ENCODE measurements around the gene PEX16.

Gene PEX16

DNA sequence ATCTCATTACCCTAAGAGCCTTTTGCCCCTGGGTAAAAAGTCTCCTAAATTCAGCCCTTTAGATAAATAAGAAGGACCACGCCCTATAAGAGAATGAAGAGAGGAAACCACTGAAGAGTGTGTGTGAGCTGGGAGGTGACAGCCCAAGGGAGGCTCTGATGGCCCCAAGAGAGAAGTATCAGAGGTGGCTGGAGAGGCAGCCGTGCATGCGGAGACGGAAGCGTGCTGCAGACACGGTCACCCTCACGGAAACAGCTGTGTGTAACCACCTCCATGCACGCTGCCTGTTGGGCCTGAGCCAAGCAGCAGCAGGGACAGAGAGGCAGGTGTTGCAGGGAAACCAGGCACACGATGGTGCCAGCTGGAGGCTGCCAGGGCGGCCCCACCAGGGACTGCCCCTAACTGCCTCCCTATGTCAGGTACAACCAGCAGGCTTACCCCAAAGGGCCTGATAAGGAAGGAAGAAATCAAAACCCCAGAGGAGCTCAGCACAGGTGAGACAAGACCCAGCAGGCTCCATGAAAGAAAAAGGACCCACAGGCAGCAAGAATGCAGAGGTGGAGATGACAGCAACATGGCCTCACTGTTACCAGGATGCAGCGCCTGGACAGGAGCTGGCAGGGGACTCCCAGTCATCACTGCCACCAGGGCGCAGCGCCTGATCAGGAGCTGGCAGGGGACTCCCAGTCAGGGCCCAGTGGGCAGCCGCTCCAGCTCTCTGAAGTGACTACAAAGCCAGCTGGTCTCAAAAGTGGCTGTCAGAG lies 12.5 kb upstream of the PEX16 start:
- 0 out of 2 replicates have a peak, but pooled peaks have one; percentile 19 for TF ChIP-seq MYC (IDR thresholded peaks at IDR 0.05; ENCODE audit: low read depth, low read length)
- TF ChIP-seq, protein P1, sequence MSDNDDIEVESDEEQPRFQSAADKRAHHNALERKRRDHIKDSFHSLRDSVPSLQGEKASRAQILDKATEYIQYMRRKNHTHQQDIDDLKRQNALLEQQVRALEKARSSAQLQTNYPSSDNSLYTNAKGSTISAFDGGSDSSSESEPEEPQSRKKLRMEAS (IDR thresholded peaks at IDR 0.05; ENCODE audit: low read depth, low read length): peak; percentile 85
- TF ChIP-seq, protein P2, sequence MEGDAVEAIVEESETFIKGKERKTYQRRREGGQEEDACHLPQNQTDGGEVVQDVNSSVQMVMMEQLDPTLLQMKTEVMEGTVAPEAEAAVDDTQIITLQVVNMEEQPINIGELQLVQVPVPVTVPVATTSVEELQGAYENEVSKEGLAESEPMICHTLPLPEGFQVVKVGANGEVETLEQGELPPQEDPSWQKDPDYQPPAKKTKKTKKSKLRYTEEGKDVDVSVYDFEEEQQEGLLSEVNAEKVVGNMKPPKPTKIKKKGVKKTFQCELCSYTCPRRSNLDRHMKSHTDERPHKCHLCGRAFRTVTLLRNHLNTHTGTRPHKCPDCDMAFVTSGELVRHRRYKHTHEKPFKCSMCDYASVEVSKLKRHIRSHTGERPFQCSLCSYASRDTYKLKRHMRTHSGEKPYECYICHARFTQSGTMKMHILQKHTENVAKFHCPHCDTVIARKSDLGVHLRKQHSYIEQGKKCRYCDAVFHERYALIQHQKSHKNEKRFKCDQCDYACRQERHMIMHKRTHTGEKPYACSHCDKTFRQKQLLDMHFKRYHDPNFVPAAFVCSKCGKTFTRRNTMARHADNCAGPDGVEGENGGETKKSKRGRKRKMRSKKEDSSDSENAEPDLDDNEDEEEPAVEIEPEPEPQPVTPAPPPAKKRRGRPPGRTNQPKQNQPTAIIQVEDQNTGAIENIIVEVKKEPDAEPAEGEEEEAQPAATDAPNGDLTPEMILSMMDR (IDR thresholded peaks at IDR 0.05; ENCODE audit: low read depth, low read length): no peak
- peak; percentile 74 for DNase-seq (ENCODE audit: low read depth)
- H3K4me3 ChIP-seq (ENCODE audit: low read depth, low read length): no peak overlapping the region

DNA sequence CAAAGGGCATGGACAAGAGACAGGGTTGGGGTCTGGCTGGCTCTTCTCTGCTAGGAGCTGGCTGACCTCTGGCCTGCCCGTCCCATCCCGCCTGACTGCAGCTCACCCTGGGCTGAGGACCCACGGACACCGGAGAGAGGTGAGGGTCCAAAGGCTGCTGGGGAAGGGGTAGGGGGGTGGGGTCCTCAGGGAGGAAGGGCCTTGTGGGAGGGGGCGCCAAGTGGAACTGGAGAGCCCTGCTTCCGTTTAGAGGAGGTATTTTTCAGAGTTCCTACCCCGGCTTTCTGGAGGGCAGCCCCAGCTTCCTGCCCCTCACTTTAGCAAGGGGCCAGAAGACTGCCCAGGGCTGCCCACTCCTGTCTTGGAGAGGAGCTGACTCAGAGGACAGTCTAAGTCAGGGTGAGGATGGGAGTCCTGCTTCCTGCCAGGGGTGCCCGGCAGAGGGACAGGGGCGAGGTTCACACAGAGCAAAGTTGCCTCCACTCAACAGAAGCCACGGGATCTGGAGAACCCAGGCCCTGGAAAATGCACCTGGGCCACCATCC lies 11.9 kb upstream of the PEX16 start:
- TF ChIP-seq, protein P2 (IDR thresholded peaks at IDR 0.05; ENCODE audit: low read depth, low read length): no peak
- TF ChIP-seq, protein P1 (IDR thresholded peaks at IDR 0.05; ENCODE audit: low read depth, low read length): no peak
- TF ChIP-seq MYC (IDR thresholded peaks at IDR 0.05; ENCODE audit: low read depth, low read length): no peak
- TF ChIP-seq POLR2A (IDR thresholded peaks at IDR 0.05; ENCODE audit: extremely low read depth, insufficient read length): no peak
- DNase-seq (ENCODE audit: low read depth): peak; percentile 28
- H3K4me3 ChIP-seq (ENCODE audit: low read depth, low read length): no peak overlapping the region

DNA sequence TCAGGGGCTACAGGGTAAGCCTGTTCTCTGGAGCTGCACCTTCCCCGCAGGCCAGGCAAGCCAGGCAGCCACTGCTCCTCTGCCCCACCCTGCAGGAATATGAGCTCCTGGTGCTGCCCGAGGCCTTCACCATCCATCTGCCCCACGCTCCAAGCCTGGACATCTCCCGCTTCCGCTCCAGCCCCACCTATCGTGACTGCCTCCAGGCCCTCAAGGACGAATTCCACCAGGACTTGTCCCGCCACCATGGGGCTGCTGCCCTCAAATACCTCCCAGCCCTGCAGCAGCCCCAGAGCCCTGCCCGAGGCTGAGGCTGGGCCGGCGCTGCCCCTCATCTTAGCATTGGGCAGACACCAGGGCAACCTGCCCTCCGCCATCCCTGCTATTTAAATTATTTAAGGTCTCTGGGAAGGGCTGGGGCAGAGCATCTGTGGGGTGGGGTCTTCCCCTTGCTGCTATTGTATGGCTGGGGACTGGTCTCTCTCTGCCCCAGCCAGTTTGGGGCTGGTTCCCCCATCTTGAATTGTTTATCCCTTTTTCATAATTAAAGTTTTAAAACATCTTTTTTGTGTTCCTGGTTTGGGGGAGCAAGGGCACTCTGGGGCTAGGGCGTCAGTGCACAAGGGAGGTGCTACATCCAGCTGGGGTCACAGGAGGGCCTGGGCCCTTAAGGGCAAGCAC lies 11.0 kb upstream of the PEX16 start:
- no peak overlapping the region for H3K4me3 ChIP-seq (ENCODE audit: low read depth, low read length)
- TF ChIP-seq, protein P1 (IDR thresholded peaks at IDR 0.05; ENCODE audit: low read depth, low read length): no peak
- TF ChIP-seq, protein P2 (IDR thresholded peaks at IDR 0.05; ENCODE audit: low read depth, low read length): no peak
- TF ChIP-seq POLR2A (IDR thresholded peaks at IDR 0.05; ENCODE audit: extremely low read depth, insufficient read length): no peak
- TF ChIP-seq MYC (IDR thresholded peaks at IDR 0.05; ENCODE audit: low read depth, low read length): no peak
- no peak for DNase-seq (ENCODE audit: low read depth)

DNA sequence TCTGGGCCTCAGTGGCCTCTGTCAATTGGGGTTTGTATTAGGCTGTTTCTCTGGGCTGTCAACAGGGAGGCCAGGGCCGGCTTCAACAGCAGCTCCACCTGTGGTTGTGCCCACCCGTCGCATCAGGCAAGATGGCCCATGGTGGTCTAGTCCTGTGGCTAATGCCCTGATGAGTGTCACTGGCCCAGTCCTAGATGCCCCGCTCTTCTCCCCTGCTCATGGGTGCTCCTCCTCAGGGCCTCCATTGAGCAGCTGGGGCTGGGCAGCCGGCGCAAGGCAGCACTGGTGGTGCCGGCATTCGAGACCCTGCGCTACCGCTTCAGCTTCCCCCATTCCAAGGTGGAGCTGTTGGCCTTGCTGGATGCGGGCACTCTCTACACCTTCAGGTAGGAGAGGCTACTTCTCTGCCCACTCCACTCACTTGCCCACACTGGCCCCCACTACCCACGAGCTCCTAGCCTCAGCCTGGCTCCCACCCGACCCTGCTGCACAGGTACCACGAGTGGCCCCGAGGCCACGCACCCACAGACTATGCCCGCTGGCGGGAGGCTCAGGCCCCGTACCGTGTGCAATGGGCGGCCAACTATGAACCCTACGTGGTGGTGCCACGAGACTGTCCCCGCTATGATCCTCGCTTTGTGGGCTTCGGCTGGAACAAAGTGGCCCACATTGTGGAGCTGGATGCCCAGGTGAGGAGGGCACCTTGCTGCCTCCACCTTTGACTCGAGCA lies 10.2 kb upstream of the PEX16 start:
- no peak overlapping the region for H3K4me3 ChIP-seq (ENCODE audit: low read depth, low read length)
- no peak for DNase-seq (ENCODE audit: low read depth)
- TF ChIP-seq MYC (IDR thresholded peaks at IDR 0.05; ENCODE audit: low read depth, low read length): no peak
- TF ChIP-seq, protein P1 (IDR thresholded peaks at IDR 0.05; ENCODE audit: low read depth, low read length): no peak
- no peak for TF ChIP-seq POLR2A (IDR thresholded peaks at IDR 0.05; ENCODE audit: extremely low read depth, insufficient read length)
- TF ChIP-seq, protein P2 (IDR thresholded peaks at IDR 0.05; ENCODE audit: low read depth, low read length): no peak

DNA sequence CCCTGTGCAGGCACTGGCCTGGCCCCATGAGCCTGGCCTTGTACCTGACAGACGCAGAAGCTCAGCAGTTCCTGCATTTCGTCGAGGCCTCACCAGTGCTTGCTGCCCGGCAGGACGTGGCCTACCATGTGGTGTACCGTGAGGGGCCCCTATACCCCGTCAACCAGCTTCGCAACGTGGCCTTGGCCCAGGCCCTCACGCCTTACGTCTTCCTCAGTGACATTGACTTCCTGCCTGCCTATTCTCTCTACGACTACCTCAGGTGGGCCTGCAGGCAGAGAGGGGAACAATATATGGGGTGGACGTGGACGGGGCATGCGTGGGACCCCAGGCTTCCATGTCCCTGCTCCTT lies 9.6 kb upstream of the PEX16 start:
- no peak overlapping the region for H3K4me3 ChIP-seq (ENCODE audit: low read depth, low read length)
- DNase-seq (ENCODE audit: low read depth): peak; percentile 47
- TF ChIP-seq, protein P1 (IDR thresholded peaks at IDR 0.05; ENCODE audit: low read depth, low read length): peak; percentile 52
- TF ChIP-seq POLR2A (IDR thresholded peaks at IDR 0.05; ENCODE audit: extremely low read depth, insufficient read length) (no peak), MYC (IDR thresholded peaks at IDR 0.05; ENCODE audit: low read depth, low read length) (peak; percentile 39; the same call in 1 of the 2 replicates)
- TF ChIP-seq, protein P2 (IDR thresholded peaks at IDR 0.05; ENCODE audit: low read depth, low read length): no peak
